Posterior cingulate gyrus (tissue), 11 donors: ENCODE measurements around the gene PPIAL4G.
A peak's percentile ranks its signal among the peaks of the same experiment; 100 is the strongest.
"Not testable (repeated sequence)": the region's sequence is repeated elsewhere in the genome, so short reads cannot be mapped to it uniquely, and the experiment has no call there.

ENCODE experiments used
- DNase-seq, 10 donors: peaks; one replicate each; pipeline versions ENCODE4 v3.0.0 to v3.0.0-alpha.2; 2020 to 2021; ENCODE audit warnings: mixed read lengths in 3 of 10
- intact Hi-C: fragments of 100-400 bp; cut with DNase I; formaldehyde crosslinking; loops from one replicate; pipeline ENCODE4 v1.15.1; 2023

Gene PPIAL4G

DNA sequence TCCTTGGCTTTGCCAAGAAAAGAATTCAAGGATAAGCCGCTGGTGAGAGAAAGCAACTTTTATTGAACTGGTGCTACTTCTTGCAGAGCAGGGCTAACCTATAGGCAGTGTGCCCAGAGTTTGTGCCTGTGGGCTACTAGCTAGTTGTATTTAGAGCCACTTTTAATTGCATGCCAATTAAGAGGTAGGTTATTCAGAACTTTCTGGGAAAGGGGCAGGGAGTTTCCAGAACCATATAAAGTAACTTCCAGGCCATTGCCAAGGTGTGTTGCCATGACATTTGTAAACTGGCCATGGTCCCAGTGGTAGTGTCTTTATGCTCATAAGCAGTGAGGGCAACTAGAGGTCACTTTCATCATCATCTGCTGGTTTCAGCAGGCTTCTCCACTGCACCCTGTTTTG lies 50.2 kb downstream of the PPIAL4G start:
- peak in 1 of 10 donors; percentile 9 for DNase-seq
- intact Hi-C loops: not testable (repeated sequence)
